ENCODE results near the gene SBDS. TPM values are rescaled to one million over a fixed set of nuclear protein-coding genes. Genes with fewer than 3 reads are reported as not detected.

SBDS gene
- total RNA-seq, 2 donors from 2014 or later: 37.9 to 52.1 TPM

DNA sequence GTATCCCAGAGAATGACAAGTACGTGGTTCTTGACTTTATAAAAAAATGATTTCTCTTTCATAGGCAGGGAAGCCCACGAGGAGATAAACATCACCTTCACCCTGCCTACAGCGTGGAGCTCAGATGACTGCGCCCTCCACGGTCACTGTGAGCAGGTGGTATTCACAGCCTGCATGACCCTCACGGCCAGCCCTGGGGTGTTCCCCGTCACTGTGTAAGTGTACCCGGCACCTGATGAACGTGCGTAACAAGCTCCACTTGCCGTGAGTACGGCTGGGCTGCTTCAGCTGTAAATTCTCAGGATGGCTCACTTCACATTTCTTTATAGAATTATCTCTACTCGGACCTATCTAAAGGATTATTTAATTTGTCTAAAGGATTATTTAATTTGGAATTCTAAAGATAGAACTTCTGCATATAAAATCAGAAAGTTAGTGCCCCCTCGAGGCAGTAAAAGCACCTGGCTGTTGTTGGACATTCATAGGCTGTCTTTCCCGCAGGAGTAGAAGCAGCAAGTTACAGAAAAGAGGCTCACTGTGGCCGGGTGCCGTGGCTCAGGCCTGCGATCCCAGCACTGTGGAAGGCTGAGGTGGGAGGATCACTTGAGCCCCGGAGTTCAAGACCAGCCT, 46.8 kb downstream of the SBDS start:
- DNase-seq (no peak), ATAC-seq (no peak)
- intact Hi-C loops (cut with DNase I): no loop called here
- Histone ChIP-seq H3K27ac (no peak overlapping the region), H3K9me3 (no peaks in the 10 kb centered on the region), H3K36me3 (replicated peaks in 1 of 2; ENCODE audit: insufficient read depth in 1 of 2, low read depth in 2 of 2) (peaks cover 16 to 47% of the 10 kb centered on the region in 2 donors), H3K4me3 (no peak overlapping the region), H3K27me3 (no peaks in the 10 kb centered on the region), H3K4me1 (no peaks in the 10 kb centered on the region)
- no peak for TF ChIP-seq POLR2A (IDR thresholded peaks at IDR 0.05)
- TF ChIP-seq, protein P1, sequence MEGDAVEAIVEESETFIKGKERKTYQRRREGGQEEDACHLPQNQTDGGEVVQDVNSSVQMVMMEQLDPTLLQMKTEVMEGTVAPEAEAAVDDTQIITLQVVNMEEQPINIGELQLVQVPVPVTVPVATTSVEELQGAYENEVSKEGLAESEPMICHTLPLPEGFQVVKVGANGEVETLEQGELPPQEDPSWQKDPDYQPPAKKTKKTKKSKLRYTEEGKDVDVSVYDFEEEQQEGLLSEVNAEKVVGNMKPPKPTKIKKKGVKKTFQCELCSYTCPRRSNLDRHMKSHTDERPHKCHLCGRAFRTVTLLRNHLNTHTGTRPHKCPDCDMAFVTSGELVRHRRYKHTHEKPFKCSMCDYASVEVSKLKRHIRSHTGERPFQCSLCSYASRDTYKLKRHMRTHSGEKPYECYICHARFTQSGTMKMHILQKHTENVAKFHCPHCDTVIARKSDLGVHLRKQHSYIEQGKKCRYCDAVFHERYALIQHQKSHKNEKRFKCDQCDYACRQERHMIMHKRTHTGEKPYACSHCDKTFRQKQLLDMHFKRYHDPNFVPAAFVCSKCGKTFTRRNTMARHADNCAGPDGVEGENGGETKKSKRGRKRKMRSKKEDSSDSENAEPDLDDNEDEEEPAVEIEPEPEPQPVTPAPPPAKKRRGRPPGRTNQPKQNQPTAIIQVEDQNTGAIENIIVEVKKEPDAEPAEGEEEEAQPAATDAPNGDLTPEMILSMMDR (IDR thresholded peaks at IDR 0.05): no peak
- WGBS, 2 donors: 88 to 90% methylated on average over 18 to 19 of the region's 19 CpGs

DNA sequence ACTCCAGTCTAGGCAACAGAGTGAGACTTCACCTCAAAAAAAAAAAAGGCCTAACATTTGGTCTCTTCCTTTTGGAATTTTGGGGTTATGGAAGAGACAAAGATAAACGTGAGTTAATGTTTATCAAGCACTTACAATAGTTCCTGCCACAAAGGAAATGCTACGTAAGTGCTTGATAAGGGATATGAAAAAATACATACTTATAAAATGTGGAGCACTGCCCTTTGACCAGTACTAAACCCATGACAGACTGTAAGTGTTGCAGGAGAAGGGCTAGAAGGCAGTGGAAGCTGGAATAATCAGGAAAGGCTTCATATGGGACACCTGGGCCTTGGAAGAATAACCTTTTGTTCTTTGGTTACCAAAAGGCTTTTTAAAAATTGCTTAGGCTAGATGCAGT, 48.8 kb downstream of the SBDS start:
- H3K27ac ChIP-seq: no peak overlapping the region
- ATAC-seq: no peak
- no peak for TF ChIP-seq POLR2A (IDR thresholded peaks at IDR 0.05)
- TF ChIP-seq, protein P1 (IDR thresholded peaks at IDR 0.05): no peak
- H3K4me3 ChIP-seq: no peak overlapping the region
- H3K27me3 ChIP-seq: no peaks in the 10 kb centered on the region
- intact Hi-C loops (cut with DNase I): no loop called here
- DNase-seq: no peak
- WGBS, 2 donors: 20 to 24% methylated on average over 2 of the region's 2 CpGs
- no peaks in the 10 kb centered on the region for H3K4me1 ChIP-seq
- H3K9me3 ChIP-seq: no peaks in the 10 kb centered on the region
- H3K36me3 ChIP-seq (replicated peaks in 1 of 2; ENCODE audit: insufficient read depth in 1 of 2, low read depth in 2 of 2): peaks cover 16 to 39% of the 10 kb centered on the region in 2 donors

DNA sequence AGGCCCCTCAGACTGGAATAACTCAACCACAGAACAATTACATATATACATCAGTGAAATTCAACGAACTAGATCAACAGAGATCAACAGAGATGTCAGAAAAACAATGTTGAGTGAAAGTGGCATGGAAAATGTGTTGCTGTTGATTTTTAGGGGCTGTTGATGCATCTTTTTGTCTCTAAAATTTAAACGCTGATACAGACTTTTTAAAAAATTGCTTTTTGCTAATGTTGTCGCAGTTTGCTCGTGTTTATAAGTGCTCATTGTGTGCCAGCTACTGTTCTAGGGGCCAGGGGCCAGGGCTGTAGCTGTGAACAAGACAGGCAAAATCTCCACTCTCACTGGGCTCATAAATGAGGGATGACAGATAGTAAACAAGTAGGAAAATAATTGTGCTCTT, 56.1 kb downstream of the SBDS start:
- 85 to 90% methylated on average over 4 of the region's 4 CpGs for WGBS, 2 donors
- Histone ChIP-seq H3K27me3 (no peaks in the 10 kb centered on the region), H3K9me3 (no peaks in the 10 kb centered on the region), H3K4me3 (no peak overlapping the region), H3K36me3 (replicated peaks in 1 of 2; ENCODE audit: insufficient read depth in 1 of 2, low read depth in 2 of 2) (peaks cover 0 to 3% of the 10 kb centered on the region in 2 donors), H3K4me1 (no peaks in the 10 kb centered on the region), H3K27ac (no peak overlapping the region)
- DNase-seq (no peak), ATAC-seq (no peak)
- TF ChIP-seq, protein P1 (IDR thresholded peaks at IDR 0.05): no peak
- no peak for TF ChIP-seq POLR2A (IDR thresholded peaks at IDR 0.05)
- intact Hi-C loops (cut with DNase I): no loop called here

DNA sequence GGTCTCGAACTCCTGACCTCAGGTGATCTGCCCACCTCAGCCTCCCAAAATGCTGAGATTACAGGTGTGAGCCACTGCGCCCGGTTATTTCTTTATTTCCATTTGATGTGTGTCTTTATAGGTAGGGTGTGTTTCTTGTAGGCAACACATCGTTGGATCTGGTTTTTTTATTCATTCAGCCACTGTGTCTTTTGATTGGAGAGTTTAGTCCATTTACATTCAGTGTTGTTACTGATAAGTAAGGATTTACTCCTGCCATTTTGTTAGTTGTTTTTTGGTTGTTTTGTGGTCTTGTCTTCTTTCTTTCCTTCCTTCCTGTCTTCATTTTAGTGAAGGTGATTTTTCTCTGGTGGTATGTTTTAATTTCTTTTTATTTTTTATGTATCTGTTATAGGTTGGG, 57.4 kb downstream of the SBDS start:
- H3K36me3 ChIP-seq (replicated peaks in 1 of 2; ENCODE audit: insufficient read depth in 1 of 2, low read depth in 2 of 2): no peaks in the 10 kb centered on the region

More for the DNA sequence above, 57.4 kb downstream of the SBDS start:
- ATAC-seq (no peak), DNase-seq (no peak)
- no peaks in the 10 kb centered on the region for H3K27me3 ChIP-seq
- no peaks in the 10 kb centered on the region for H3K9me3 ChIP-seq
- intact Hi-C loops (cut with DNase I): no loop called here
- TF ChIP-seq POLR2A (IDR thresholded peaks at IDR 0.05): no peak
- TF ChIP-seq, protein P1 (IDR thresholded peaks at IDR 0.05): no peak
- peaks cover 6% of the 10 kb centered on the region for H3K4me1 ChIP-seq
- H3K4me3 ChIP-seq: no peak overlapping the region
- H3K27ac ChIP-seq: no peak overlapping the region
- 96 to 98% methylated on average over 4 of the region's 4 CpGs for WGBS, 2 donors

Small RNA genes within 50 kb of the gene (small RNA-seq; reads per million reads assigned to genes)
- gene RN7SL43P: not detected

Other genes with a start within 250 kb of the SBDS start
- gene TMEM248, start 74.4 kb downstream of the SBDS start, total RNA-seq: 10 to 100 TPM; 52.1 to 64.9 TPM
- 10 to 100 TPM in 1 of 2 donors, 1 to 10 TPM in 1; 7.6 to 15.6 TPM for gene TYW1, start 1.2 kb upstream of the SBDS start, total RNA-seq